Measurements from ENCODE around the gene C2CD4C.
"Not testable (repeated sequence)": the region's sequence is repeated elsewhere in the genome, so short reads cannot be mapped to it uniquely, and the experiment has no call there.

Gene C2CD4C

GRCh38 chr19:453606-454005 is 44.7 kb upstream of the C2CD4C start:
- no peak overlapping the region for H3K4me3 ChIP-seq (ENCODE audit: insufficient read length, low read depth)
- peaks cover 13% of the 10 kb centered on the region for H3K9me3 ChIP-seq (ENCODE audit: insufficient read depth, low read length)

GRCh38 chr19:452829-453228 is 43.9 kb upstream of the C2CD4C start:
- peaks cover 5% of the 10 kb centered on the region for H3K4me1 ChIP-seq (ENCODE audit: insufficient read depth, insufficient read length)
- no peak for TF ChIP-seq YY1 (IDR thresholded peaks at IDR 0.05; ENCODE audit: insufficient read depth, insufficient read length)
- TF ChIP-seq SUZ12 (IDR thresholded peaks at IDR 0.05; ENCODE audit: extremely low read depth, insufficient read depth, insufficient read length) = no peak
- no peak for TF ChIP-seq ZNF274 (IDR thresholded peaks at IDR 0.05; ENCODE audit: low read depth, low read length)
- peaks cover 13% of the 10 kb centered on the region for H3K9me3 ChIP-seq (ENCODE audit: insufficient read depth, low read length)
- peaks cover 25% of the 10 kb centered on the region for H3K36me3 ChIP-seq (ENCODE audit: insufficient read depth, insufficient read length, low read length)
- H3K9ac ChIP-seq (ENCODE audit: insufficient read length, low read depth) = no peak overlapping the region
- DNase-seq (ENCODE audit: low read depth, low spot score) = no peak
- H3K4me3 ChIP-seq (ENCODE audit: insufficient read length, low read depth) = no peak overlapping the region
- H3K27me3 ChIP-seq (ENCODE audit: insufficient read depth, insufficient read length) = no peaks in the 10 kb centered on the region

More at GRCh38 chr19:453606-454005, 44.7 kb upstream of the C2CD4C start:
- no peak overlapping the region for H3K9ac ChIP-seq (ENCODE audit: insufficient read length, low read depth)
- no peak for DNase-seq (ENCODE audit: low read depth, low spot score)
- no peaks in the 10 kb centered on the region for H3K27me3 ChIP-seq (ENCODE audit: insufficient read depth, insufficient read length)
- no peak for TF ChIP-seq YY1 (IDR thresholded peaks at IDR 0.05; ENCODE audit: insufficient read depth, insufficient read length)
- no peak for TF ChIP-seq SUZ12 (IDR thresholded peaks at IDR 0.05; ENCODE audit: extremely low read depth, insufficient read depth, insufficient read length)
- no peak for TF ChIP-seq ZNF274 (IDR thresholded peaks at IDR 0.05; ENCODE audit: low read depth, low read length)
- peaks cover under 1% of the 10 kb centered on the region for H3K4me1 ChIP-seq (ENCODE audit: insufficient read depth, insufficient read length)
- H3K36me3 ChIP-seq (ENCODE audit: insufficient read depth, insufficient read length, low read length) = peaks cover 25% of the 10 kb centered on the region

GRCh38 chr19:450912-451481 is 42.0 kb upstream of the C2CD4C start:
- not testable (repeated sequence) for DNase-seq (ENCODE audit: low read depth, low spot score); H3K4me1 ChIP-seq (ENCODE audit: insufficient read depth, insufficient read length); H3K4me3 ChIP-seq (ENCODE audit: insufficient read length, low read depth); H3K27me3 ChIP-seq (ENCODE audit: insufficient read depth, insufficient read length); H3K9ac ChIP-seq (ENCODE audit: insufficient read length, low read depth)
- Histone ChIP-seq H3K9me3 (ENCODE audit: insufficient read depth, low read length) (peaks cover 13% of the 10 kb centered on the region), H3K36me3 (ENCODE audit: insufficient read depth, insufficient read length, low read length) (peaks cover 20% of the 10 kb centered on the region)

GRCh38 chr19:449916-450315 is 41.0 kb upstream of the C2CD4C start:
- Histone ChIP-seq H3K36me3 (ENCODE audit: insufficient read depth, insufficient read length, low read length) (peaks cover 17% of the 10 kb centered on the region), H3K27me3 (ENCODE audit: insufficient read depth, insufficient read length) (no peaks in the 10 kb centered on the region), H3K4me1 (ENCODE audit: insufficient read depth, insufficient read length) (peaks cover 5% of the 10 kb centered on the region), H3K9ac (ENCODE audit: insufficient read length, low read depth) (no peak overlapping the region), H3K4me3 (ENCODE audit: insufficient read length, low read depth) (no peak overlapping the region), H3K9me3 (ENCODE audit: insufficient read depth, low read length) (peaks cover 13% of the 10 kb centered on the region)
- DNase-seq (ENCODE audit: low read depth, low spot score) = no peak
- TF ChIP-seq ZNF274 (IDR thresholded peaks at IDR 0.05; ENCODE audit: low read depth, low read length) = no peak
- TF ChIP-seq YY1 (IDR thresholded peaks at IDR 0.05; ENCODE audit: insufficient read depth, insufficient read length) = no peak
- TF ChIP-seq SUZ12 (IDR thresholded peaks at IDR 0.05; ENCODE audit: extremely low read depth, insufficient read depth, insufficient read length) = no peak

GRCh38 chr19:447816-448560 is 39.0 kb upstream of the C2CD4C start:
- TF ChIP-seq YY1 (IDR thresholded peaks at IDR 0.05; ENCODE audit: insufficient read depth, insufficient read length) (no peak), ZNF274 (IDR thresholded peaks at IDR 0.05; ENCODE audit: low read depth, low read length) (no peak), SUZ12 (IDR thresholded peaks at IDR 0.05; ENCODE audit: extremely low read depth, insufficient read depth, insufficient read length) (no peak)
- Histone ChIP-seq H3K4me3 (ENCODE audit: insufficient read length, low read depth) (no peak overlapping the region), H3K4me1 (ENCODE audit: insufficient read depth, insufficient read length) (peaks cover 5% of the 10 kb centered on the region), H3K9me3 (ENCODE audit: insufficient read depth, low read length) (peaks cover 13% of the 10 kb centered on the region), H3K27me3 (ENCODE audit: insufficient read depth, insufficient read length) (no peaks in the 10 kb centered on the region), H3K9ac (ENCODE audit: insufficient read length, low read depth) (no peak overlapping the region), H3K36me3 (ENCODE audit: insufficient read depth, insufficient read length, low read length) (peaks cover 12% of the 10 kb centered on the region)
- no peak for DNase-seq (ENCODE audit: low read depth, low spot score)

- no peak overlapping the region for H3K4me3 ChIP-seq (ENCODE audit: insufficient read length, low read depth)
- H3K4me1 ChIP-seq (ENCODE audit: insufficient read depth, insufficient read length) = peaks cover 5% of the 10 kb centered on the region
- H3K9me3 ChIP-seq (ENCODE audit: insufficient read depth, low read length) = peaks cover 13% of the 10 kb centered on the region
- DNase-seq (ENCODE audit: low read depth, low spot score) = no peak
- H3K36me3 ChIP-seq (ENCODE audit: insufficient read depth, insufficient read length, low read length) = peaks cover 12% of the 10 kb centered on the region
- no peak overlapping the region for H3K9ac ChIP-seq (ENCODE audit: insufficient read length, low read depth)
- H3K27me3 ChIP-seq (ENCODE audit: insufficient read depth, insufficient read length) = no peaks in the 10 kb centered on the region
- TF ChIP-seq ZNF274 (IDR thresholded peaks at IDR 0.05; ENCODE audit: low read depth, low read length) (no peak), SUZ12 (IDR thresholded peaks at IDR 0.05; ENCODE audit: extremely low read depth, insufficient read depth, insufficient read length) (no peak), YY1 (IDR thresholded peaks at IDR 0.05; ENCODE audit: insufficient read depth, insufficient read length) (no peak)
These were observed 38.1 kb upstream of the C2CD4C start for GRCh38 chr19:447064-447426.

GRCh38 chr19:444677-445210 is 35.8 kb upstream of the C2CD4C start:
- no peak overlapping the region for H3K4me3 ChIP-seq (ENCODE audit: insufficient read length, low read depth)
- no peak for DNase-seq (ENCODE audit: low read depth, low spot score)
- no peaks in the 10 kb centered on the region for H3K9me3 ChIP-seq (ENCODE audit: insufficient read depth, low read length)
- no peak for TF ChIP-seq YY1 (IDR thresholded peaks at IDR 0.05; ENCODE audit: insufficient read depth, insufficient read length)
- no peak for TF ChIP-seq SUZ12 (IDR thresholded peaks at IDR 0.05; ENCODE audit: extremely low read depth, insufficient read depth, insufficient read length)
- no peak for TF ChIP-seq ZNF274 (IDR thresholded peaks at IDR 0.05; ENCODE audit: low read depth, low read length)
- peaks cover 11% of the 10 kb centered on the region for H3K4me1 ChIP-seq (ENCODE audit: insufficient read depth, insufficient read length)
- H3K27me3 ChIP-seq (ENCODE audit: insufficient read depth, insufficient read length) = no peaks in the 10 kb centered on the region
- no peak overlapping the region for H3K9ac ChIP-seq (ENCODE audit: insufficient read length, low read depth)
- no peaks in the 10 kb centered on the region for H3K36me3 ChIP-seq (ENCODE audit: insufficient read depth, insufficient read length, low read length)
